ENCODE measurements around the gene DLX3.

DLX3 gene

DNA sequence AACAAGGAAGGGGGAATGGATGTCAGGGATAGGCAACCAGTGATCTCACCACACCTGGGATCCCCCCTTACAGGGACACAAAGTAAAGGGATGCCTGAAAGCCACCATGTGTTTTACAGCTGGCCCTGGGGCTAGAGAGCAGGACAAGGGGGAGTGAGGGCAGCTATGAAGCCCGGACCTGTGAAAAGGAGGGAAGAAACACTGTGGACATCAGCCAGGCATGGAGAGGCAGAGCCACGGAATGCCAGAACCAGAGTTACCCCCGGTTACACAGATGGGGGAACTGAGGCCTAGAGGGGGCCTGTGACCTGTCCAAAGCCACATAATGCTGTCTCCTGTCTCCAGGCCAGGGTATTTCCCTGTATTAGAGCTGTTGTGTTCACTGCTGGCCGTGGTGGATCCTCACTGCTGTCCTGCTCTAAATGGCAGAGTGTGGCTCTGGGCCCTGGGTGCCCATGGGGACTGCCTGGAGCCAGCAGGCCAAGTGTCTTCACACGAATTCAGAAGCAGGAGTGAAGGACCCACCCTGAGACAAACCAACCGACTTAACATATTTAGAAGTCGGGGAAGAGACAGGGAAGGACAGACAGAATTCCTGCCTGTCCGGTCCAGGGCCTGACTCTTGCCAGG is 31.1 kb upstream of the DLX3 start:
- no peak for DNase-seq
- in situ Hi-C loops (cut with MboI; ENCODE audit: low pct_unique_long_range_greater_than_20kb, low sequenced_read_pairs): no loop called here

DNA sequence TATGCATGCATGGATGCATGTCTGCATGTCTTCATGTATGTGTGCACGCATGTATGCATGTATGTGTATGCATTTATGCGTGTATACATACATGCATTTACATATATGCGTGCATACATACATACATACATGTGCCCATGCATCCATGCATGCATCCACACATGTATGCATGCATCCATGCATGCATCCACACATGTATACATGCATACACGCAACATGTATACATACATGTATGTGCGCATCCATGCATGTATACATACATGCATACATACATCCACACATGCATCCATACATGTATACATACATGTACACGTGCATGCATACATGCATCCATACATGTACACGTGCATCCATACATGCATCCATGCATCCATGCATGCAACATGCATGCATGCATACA is 29.8 kb upstream of the DLX3 start:
- in situ Hi-C loops (cut with MboI; ENCODE audit: low pct_unique_long_range_greater_than_20kb, low sequenced_read_pairs): no loop called here
- DNase-seq: no peak

DNA sequence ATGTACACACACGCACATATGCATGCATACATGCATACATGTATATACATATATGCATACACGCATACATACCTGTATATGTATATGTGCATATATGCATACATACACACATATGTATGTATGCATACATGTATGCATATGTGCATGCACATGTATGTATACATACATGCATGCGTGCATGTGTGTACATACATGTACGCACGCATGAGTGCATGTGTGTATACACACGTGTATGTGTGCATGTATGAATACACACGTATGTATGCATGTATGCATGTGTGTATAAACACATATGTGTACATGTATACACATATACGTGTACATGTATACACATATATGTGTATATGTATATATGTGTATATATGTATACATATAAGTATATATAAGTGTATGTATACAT is 28.5 kb upstream of the DLX3 start:
- in situ Hi-C loops (cut with MboI; ENCODE audit: low pct_unique_long_range_greater_than_20kb, low sequenced_read_pairs): no loop called here
- no peak for DNase-seq

DNA sequence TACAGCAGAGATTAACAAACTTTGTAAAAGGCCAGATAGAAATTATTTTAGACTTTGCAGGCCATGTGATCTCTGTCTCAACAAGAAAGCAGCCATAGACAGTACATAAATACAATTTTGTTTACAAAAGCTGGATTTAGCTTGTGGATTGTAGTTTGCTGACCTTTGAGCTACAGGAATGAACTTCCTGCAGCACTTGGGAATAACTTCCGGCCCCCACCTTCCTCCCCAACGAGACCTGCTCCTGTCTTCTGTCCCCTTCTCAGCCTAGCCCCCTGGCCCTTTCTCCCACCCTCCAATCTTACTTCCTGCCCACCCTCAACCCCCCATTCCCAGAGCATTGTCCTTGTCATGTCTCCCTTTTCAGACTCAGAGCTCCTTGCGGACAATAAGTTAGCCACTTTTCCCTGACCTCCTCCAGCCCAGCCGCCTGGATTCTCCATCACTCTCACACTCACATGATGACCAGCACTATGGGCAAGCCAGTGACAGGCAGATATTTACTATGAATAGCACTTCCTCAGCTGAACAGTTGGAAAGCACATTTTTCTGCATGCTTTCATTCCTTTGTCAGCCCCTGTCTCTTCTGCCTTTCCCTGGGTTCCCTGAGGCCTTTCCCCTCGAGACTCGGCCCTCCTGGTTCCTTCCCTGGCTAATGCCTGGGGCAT is 27.6 kb upstream of the DLX3 start:
- no peak for DNase-seq
- in situ Hi-C loops (cut with MboI; ENCODE audit: low pct_unique_long_range_greater_than_20kb, low sequenced_read_pairs): no loop called here

- DNase-seq: no peak
Observed at GRCh38 chr17:50021681-50022370, 26.8 kb upstream of the DLX3 start.

DNA sequence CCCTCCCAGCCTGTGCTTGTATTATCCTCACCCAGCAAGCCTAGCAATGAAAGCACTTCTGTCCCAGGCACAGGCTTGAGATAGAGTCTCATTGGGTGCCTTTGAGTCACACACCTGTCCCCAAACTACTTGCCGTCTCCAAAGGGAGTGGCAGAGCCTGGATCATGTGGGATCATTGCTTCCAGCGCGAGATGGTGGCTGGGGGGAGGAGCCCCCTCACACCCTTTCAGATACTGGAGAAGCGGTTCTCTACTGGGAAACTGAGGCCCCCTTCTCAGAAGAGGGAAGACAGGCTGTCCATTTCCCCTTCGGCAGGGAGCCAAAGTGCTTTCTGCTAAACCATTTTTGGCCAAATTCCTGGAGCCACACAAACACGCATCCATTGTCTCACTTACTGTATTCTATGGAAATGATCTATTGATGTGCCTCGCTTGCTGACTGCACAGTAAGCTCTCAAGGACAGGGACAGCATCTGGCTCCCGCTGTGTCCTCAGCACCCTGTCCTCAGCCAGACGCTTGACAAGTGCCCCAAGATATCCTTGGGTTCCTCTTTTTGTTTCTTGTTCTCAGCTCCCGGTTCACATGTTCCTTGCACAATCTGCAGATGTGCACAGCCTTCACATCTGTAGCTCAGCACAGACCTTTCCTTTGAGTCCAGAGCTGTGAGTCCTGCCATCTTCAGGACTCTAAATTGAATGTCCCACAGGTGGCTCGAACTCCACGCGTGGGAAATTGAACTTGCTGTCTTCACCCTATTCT is 26.0 kb upstream of the DLX3 start:
- DNase-seq: peak; percentile 68
- in situ Hi-C loops (cut with MboI; ENCODE audit: low pct_unique_long_range_greater_than_20kb, low sequenced_read_pairs): no loop called here

More at GRCh38 chr17:50021681-50022370, 26.8 kb upstream of the DLX3 start:
- in situ Hi-C loops (cut with MboI; ENCODE audit: low pct_unique_long_range_greater_than_20kb, low sequenced_read_pairs): no loop called here

- DNase-seq: no peak
- in situ Hi-C loops (cut with MboI; ENCODE audit: low pct_unique_long_range_greater_than_20kb, low sequenced_read_pairs): no loop called here
Observed at GRCh38 chr17:50018909-50019308, 23.9 kb upstream of the DLX3 start.

GRCh38 chr17:50015146-50015545 is 20.1 kb upstream of the DLX3 start:
- in situ Hi-C loops (cut with MboI; ENCODE audit: low pct_unique_long_range_greater_than_20kb, low sequenced_read_pairs): no loop called here
- DNase-seq: peak; percentile 18

GRCh38 chr17:50014471-50015088 is 19.6 kb upstream of the DLX3 start:
- DNase-seq: no peak

DNA sequence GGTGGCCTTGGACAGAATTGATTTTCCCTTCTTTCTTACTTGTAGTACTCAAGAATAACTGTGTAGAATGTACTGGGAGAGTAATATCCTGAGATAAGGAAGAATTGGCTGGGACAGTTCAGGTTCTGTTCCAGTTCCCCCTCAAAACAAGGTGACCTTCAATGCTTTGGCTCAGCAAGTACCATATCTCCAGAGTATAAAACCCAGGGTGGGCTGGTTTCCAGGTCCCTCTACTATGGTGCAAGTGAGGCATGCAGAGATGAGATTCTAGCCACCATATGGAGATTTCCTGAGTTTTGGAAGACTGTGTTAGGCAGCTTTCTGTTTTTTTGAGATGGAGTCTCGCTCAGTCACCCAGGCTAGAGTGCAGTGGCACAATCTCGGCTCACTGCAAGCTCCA is 18.1 kb upstream of the DLX3 start:
- in situ Hi-C loops (cut with MboI; ENCODE audit: low pct_unique_long_range_greater_than_20kb, low sequenced_read_pairs): no loop called here
- DNase-seq: no peak

More at GRCh38 chr17:50014471-50015088, 19.6 kb upstream of the DLX3 start:
- in situ Hi-C loops (cut with MboI; ENCODE audit: low pct_unique_long_range_greater_than_20kb, low sequenced_read_pairs): no loop called here

DNA sequence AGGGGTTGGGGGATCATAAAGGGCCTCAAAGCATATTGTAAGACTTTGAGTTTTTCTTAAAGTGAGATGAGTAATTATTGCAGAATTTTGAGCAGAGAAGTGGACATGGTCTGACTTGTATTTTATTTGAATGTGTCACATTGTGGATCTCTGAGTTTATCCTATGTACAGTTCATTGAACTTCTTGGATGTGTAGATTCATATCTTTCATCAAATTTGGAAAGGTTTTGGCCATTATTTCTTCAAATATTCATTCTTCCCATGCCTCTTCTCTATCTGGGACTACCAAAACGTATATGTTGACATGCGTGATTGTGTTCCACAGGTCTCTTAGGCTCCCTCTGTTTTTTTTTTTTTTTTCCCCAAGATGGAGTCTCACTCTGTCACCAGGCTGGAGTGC is 14.3 kb upstream of the DLX3 start:
- no peak for DNase-seq
- in situ Hi-C loops (cut with MboI; ENCODE audit: low pct_unique_long_range_greater_than_20kb, low sequenced_read_pairs): loop anchor here (10.0 kb wide), 1 partner anchor 144 kb away; no protein-coding TSS in a partner anchor

- in situ Hi-C loops (cut with MboI; ENCODE audit: low pct_unique_long_range_greater_than_20kb, low sequenced_read_pairs): loop anchor here (10.0 kb wide), 1 partner anchor 139 kb away; no protein-coding TSS in a partner anchor
Observed at GRCh38 chr17:50003911-50004310, 8.9 kb upstream of the DLX3 start.

DNA sequence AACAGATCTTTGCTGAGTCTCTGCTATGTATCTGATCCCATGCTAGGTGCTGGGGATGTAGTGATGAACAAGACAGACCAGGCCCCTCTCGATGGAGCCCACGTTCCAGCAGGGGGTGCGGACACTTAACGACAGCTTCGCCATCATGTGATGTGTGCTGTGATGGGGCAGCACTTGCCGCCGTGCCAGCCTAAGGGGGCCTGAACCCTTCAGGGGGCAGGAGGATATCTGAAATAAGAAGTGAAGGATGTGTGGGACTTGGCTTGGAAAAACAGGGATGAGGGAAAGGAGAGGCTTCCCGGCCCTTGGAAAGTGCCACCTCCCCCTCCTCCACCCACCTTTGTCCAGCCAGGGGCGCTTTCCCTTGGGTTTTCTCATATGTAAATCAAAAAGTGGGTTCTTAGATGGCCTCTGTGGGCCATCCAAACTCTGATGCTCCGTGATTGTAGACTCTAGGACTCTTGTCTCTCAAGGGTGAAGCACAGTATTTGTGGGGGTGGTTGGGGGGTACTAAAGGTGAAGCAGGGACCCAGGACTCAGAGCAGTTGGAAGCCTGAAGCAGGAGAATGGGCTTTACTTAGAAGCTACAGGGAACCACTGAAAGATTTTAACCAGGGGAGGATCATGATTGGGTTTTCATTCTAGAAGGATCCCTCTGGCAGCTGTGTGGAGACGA is 4.0 kb upstream of the DLX3 start:
- DNase-seq: no peak
- in situ Hi-C loops (cut with MboI; ENCODE audit: low pct_unique_long_range_greater_than_20kb, low sequenced_read_pairs): loop anchor here (25.0 kb wide), 1 partner anchor 437 kb away; no protein-coding TSS in a partner anchor

More at GRCh38 chr17:50003911-50004310, 8.9 kb upstream of the DLX3 start:
- DNase-seq: no peak

DNA sequence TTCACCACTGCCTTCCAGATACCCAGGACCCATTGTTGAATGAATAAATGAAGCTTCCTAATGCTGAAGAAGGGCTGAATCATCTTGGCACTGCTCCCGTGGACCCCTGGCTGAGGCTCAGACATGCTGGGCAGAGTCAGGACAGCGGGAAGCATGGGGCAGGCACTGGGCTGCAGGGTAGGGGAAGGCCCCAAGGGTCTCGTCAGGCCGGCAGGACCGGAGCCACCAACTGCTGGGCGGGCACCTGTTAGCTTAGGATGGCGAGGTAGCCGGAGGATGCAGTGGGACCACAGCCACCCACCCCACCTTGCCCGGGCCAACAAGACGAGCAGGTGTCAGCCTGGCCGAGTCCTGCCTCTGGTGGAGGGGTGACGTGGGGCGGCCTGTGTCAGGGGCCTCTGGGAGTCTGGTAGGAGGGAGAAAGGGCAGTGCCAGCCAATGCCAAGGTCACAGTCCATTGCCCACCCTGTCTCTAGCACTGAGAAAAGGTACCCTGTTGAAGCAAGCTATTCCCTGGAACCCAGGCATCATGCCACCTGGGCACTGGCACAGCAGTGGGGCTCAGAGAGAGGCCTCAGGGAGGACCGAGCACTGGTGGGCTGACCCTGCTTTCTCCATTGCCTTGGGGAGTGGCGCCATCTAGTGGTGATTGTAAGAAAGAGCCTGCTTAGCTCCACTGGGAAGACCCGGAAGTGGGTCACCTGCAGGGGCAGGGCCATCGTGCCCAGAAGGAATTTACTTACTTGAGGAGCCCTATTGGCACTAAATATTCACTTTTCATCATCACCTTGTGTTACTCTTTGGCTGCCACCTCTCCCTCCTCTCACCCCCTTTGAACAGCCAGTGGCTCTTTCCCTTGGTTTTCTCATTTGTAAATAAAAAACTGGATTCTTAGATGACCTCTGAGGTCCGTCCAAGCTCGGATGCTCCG is 3.0 kb upstream of the DLX3 start:
- DNase-seq: peak; percentile 79
- in situ Hi-C loops (cut with MboI; ENCODE audit: low pct_unique_long_range_greater_than_20kb, low sequenced_read_pairs): loop anchor here (25.0 kb wide), 1 partner anchor 436 kb away; no protein-coding TSS in a partner anchor

DNA sequence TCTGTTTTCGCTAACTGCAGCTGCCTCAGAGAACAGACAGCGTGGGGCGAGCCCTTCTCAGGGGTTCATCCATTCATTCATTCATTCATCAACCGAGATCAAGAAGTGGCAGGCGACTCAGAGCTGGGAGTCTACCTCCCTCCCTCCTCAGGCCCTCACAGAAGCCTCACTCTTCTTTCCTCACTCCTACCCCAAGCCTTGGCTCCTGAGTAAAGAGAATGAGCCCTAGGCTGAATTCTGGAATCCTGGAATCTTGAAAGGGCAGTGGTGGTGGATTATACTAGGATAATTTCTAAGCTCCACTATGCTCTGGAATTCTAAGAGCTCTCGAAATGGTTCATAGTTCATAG is 2.3 kb upstream of the DLX3 start:
- in situ Hi-C loops (cut with MboI; ENCODE audit: low pct_unique_long_range_greater_than_20kb, low sequenced_read_pairs): loop anchor here (25.0 kb wide), 1 partner anchor 435 kb away; no protein-coding TSS in a partner anchor
- DNase-seq: no peak

DNA sequence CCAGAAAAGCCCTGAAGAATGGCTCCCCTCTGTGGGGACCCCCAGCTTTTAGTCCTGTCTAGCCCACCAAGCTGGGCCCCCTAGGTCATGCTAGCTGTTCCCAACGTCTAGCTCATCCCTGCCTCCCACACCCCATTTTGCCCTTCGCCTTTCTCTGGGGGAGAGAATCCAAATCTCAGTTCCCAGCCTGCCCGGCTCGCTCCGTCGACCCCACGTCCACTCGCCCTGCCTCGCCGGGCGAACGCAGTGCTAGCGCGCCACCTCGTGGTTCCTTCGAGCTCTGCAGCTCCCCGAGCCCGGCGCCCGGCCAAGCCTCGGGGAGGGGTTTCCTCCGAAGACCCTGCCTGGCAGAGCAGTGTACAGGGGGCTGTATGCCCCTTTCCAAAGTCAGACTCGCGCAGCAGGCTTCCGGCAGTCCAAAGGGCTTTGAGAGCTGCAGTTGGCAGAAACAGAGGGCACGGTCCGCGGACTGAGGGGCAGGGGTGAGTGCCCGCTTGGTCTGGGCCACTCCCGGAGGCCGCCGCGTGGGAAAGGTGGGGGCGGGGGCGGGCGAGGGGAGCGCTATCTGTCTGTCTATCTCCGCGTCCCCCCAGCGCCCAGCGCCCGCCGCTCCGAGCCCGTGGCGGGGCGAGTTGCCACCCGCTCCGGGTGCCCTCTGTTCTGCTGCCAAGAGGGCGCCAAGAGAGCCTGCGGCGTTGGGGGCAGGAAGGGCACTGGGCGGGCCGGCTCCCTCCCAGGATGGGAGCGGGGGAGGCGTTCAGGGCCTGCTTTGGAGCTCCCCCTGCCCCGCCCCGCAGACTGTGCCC is 1.7 kb upstream of the DLX3 start:
- in situ Hi-C loops (cut with MboI; ENCODE audit: low pct_unique_long_range_greater_than_20kb, low sequenced_read_pairs): loop anchor here (25.0 kb wide), 1 partner anchor 434 kb away; no protein-coding TSS in a partner anchor

GRCh38 chr17:49996121-49996494 is 1.1 kb upstream of the DLX3 start:
- in situ Hi-C loops (cut with MboI; ENCODE audit: low pct_unique_long_range_greater_than_20kb, low sequenced_read_pairs): loop anchor here (25.0 kb wide), 1 partner anchor 434 kb away; no protein-coding TSS in a partner anchor
- DNase-seq: no peak

More for the DNA sequence above, 1.7 kb upstream of the DLX3 start:
- DNase-seq: peak; percentile 69
